COLO829 (cell line): ENCODE results near the gene SLC6A3.
"Not testable (repeated sequence)": the region's sequence is repeated elsewhere in the genome, so short reads cannot be mapped to it uniquely, and the experiment has no call there.

Source experiments
- DNase-seq: peaks from one replicate; pipeline ENCODE4 v3.0.0; 2012; ENCODE audit warnings: low spot score

SLC6A3 gene

GRCh38 chr5:1385395-1386273, 59.6 kb downstream of the SLC6A3 start:
- peak; percentile 15 for DNase-seq

GRCh38 chr5:1384521-1384920, 60.7 kb downstream of the SLC6A3 start:
- no peak for DNase-seq

DNA sequence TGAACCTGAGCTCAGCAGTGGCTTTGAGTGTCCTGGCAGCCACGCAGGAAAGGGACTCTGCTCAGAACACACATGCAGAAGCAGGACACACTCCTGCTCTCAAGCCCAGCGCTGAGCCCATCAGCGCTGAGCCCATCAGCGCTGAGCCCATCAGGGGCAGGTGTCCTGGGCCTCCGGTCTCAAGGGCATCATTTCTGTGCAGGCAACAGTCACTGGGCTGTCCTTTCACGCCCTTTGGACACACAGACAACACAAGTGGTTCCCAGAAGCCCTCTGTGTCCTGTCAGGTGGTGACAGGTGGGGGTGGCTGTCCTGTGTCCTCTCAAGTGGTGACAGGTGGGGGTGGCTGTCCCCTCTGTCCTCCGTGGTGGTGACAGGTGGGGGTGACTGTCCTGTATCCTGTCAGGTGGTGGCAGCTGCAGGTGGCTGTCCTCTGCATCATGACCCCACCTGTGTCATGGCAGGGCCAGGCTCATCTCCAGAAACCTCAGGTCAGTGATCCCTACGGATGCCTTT, 61.3 kb downstream of the SLC6A3 start:
- DNase-seq = no peak

- DNase-seq = no peak
Measured at GRCh38 chr5:1383344-1383743, 61.9 kb downstream of the SLC6A3 start.

GRCh38 chr5:1382248-1382700, 63.0 kb downstream of the SLC6A3 start:
- no peak for DNase-seq

GRCh38 chr5:1381370-1382247, 63.6 kb downstream of the SLC6A3 start:
- no peak for DNase-seq

- no peak for DNase-seq
Measured at GRCh38 chr5:1380910-1381309, 64.3 kb downstream of the SLC6A3 start.

- DNase-seq = no peak
Measured at GRCh38 chr5:1380011-1380817, 65.0 kb downstream of the SLC6A3 start.

- DNase-seq = no peak
Measured at GRCh38 chr5:1378866-1379659, 66.2 kb downstream of the SLC6A3 start.

- DNase-seq = no peak
Measured at GRCh38 chr5:1378096-1378495, 67.1 kb downstream of the SLC6A3 start.

DNA sequence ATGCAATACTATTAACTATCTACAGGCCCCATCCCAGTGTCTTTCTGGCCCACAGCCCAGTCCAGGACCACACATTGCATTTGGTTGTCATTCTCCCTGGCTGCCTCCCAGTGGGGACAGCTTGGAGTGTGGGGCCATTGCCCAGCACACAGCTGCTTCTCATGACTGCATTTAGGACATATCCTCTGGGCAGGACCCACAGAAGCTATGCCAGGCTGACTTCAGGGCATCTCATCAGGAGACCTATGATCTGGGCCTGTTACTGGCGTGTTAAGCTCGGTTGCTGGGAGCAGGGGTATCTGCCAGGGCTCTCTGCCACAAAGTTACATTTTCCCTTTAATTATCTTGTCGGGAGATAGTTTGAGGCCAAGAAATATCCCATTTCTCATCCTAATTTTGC, 68.3 kb downstream of the SLC6A3 start:
- no peak for DNase-seq

- DNase-seq = no peak
Measured at GRCh38 chr5:1375871-1376810, 69.1 kb downstream of the SLC6A3 start.

GRCh38 chr5:1374679-1375055, 70.6 kb downstream of the SLC6A3 start:
- no peak for DNase-seq

- DNase-seq = no peak
Measured at GRCh38 chr5:1374030-1374678, 71.1 kb downstream of the SLC6A3 start.

DNA sequence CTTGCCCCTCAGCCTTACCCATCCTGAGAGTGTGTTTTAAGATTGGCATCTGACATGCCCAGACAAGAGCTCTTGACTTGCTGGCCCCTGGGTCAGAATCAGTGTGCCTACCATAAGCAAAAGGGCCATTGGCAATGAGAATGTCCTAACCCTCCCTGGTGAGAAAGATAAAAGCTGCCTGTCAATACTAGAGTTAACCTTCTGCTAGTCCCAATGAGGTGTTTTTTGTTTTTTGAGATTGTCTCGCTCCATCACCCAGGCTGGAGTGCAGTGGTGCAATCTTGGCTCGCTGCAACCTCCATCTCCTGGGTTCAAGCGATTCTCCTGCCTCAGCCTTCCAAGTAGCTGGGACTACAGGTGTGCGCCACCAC, 73.3 kb downstream of the SLC6A3 start:
- DNase-seq = not testable (repeated sequence)

DNA sequence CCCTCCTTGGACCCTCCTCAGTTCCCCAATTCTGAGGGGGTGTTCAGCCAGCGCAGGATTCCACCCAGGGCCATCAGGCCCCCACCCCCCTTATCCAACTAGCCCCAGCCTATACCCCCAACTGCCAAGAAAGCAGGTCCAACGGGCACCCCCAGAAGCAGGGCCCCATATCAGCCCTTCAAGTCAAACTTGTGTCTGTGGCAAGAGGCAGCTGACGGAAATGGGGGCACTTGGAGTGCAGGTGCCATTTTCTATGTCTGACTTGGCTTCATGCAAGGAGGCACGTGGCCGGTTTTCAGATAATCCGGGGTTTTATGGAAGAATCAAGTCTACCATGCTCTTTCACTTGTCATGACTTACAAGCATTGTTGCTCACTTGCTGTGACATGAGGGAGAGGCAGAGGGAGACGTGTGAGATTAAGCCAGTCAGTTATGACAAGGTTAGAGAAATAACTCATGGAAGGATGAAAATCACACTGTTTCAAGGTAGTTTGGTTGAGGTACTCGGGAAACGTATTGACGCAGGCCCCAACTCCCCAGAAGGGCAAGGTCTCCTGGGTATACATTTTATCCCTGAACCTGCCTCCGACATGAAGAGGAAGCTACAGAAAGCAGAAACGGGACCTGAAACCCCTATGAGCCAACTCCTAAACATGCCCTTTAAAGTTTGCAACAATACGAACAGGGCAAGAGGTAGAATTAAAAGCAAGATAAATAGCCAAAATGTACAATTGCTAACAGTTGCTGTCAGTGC, 73.8 kb downstream of the SLC6A3 start:
- no peak for DNase-seq

DNA sequence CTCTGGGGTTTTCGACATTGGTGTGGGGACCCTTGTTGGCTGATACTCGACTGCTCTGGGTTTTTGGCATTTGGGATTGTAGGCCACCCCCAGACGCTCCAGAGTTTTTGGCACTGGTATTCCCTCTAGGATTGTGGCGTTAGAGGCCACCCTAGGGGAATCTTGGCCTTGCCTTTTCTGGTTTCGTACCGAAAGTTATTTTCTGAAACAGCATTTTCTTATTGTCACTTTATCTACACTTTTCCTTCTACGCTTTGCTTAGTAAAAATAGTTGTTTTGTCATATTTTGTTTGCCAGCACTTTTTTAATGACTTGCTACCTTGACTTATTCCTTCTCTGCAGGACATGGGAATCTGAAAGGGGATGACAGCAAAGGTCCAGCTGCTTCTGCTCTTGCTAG, 75.2 kb downstream of the SLC6A3 start:
- DNase-seq = no peak

DNA sequence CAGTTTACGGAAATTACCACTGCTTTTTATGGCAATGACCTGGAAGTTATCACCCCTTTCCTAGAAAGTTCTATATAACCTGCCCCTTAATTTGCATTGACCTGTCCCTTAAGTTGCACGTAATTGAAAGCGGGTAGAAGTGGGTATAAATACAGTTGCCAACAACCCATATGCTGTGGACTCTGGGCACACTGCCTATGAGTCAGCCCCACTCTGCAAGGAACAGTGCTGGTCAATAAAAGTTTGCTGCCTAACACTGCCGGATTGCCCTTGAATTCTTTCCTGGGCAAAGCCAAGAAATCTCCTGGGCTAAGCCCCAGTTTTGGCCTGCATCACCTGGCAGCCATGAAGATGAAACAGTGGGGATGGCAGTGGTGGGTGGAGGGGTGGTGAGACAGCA, 76.5 kb downstream of the SLC6A3 start:
- no peak for DNase-seq

- no peak for DNase-seq
Measured at GRCh38 chr5:1368236-1368635, 77.0 kb downstream of the SLC6A3 start.
